HFFc6 (cell line): ENCODE measurements around the gene TSEN54. TPM values are rescaled to one million over a fixed set of nuclear protein-coding genes. Genes with fewer than 3 reads are reported as not detected.

Experiments used
- DNase-seq: peaks from one replicate; pipeline ENCODE4 v3.0.0-alpha.2; 2018
- H3K27ac Mint-ChIP-seq: 2 replicates; pipeline ENCODE4 v1.8.0; 2020; ENCODE audit warnings: mild to moderate bottlenecking, mixed read lengths
- H3K27me3 Mint-ChIP-seq: 2 replicates; pipeline ENCODE4 v1.8.0; 2021; ENCODE audit warnings: mild to moderate bottlenecking, moderate library complexity, mixed read lengths; ENCODE audit not compliant: insufficient read depth
- H3K36me3 Mint-ChIP-seq: 2 replicates; pipeline ENCODE4 v1.8.0; 2021; ENCODE audit warnings: low read depth, mixed read lengths
- H3K4me1 Mint-ChIP-seq: 2 replicates; pipeline ENCODE4 v1.8.0; 2020; ENCODE audit warnings: low read depth, mixed read lengths
- H3K4me3 Mint-ChIP-seq: 2 replicates; pipeline ENCODE4 v1.8.0; 2020; ENCODE audit warnings: mild to moderate bottlenecking, moderate library complexity, mixed read lengths
- H3K9me3 Mint-ChIP-seq: 2 replicates; pipeline ENCODE4 v1.8.0; 2020; ENCODE audit warnings: mild to moderate bottlenecking, mixed read lengths
- CTCF ChIP-seq: fragments of 200-600 bp; sonication (generic); IDR thresholded peaks from 2 replicates; pipeline ENCODE4 v1.5.0; 2021; ENCODE audit warnings: antibody characterized with exemption, mild to moderate bottlenecking
- total RNA-seq, 6 experiments: library from RNA; stranded (reverse); fragmentation: NEBNext Ultra II Directional; extraction: Animal tissue kit (Norgen Biotek cat#: 25700); gene quantifications; 2 replicates in 1 of 6; 3 replicates in 5 of 6; pipeline ENCODE4 v1.2.3, GENCODE V29; 2021

TSEN54 gene
- total RNA-seq, 6 experiments from 2014 or later: 8.7 to 11.1 (median 9.4) TPM

- DNase-seq: no peak
- Mint-ChIP-seq H3K27me3 (no peaks in the 10 kb centered on the region; the same call in 1 of the 2 replicates), H3K4me1 (no peaks in the 10 kb centered on the region), H3K36me3 (no peaks in the 10 kb centered on the region), H3K9me3 (no peaks in the 10 kb centered on the region), H3K27ac (no peak overlapping the region), H3K4me3 (no peak overlapping the region)
- no peak for TF ChIP-seq CTCF
Observed at GRCh38 chr17:75502072-75502720, 14.1 kb upstream of the TSEN54 start.

- no peaks in the 10 kb centered on the region for H3K9me3 Mint-ChIP-seq
- no peak overlapping the region for H3K4me3 Mint-ChIP-seq
- no peaks in the 10 kb centered on the region for H3K4me1 Mint-ChIP-seq
- DNase-seq: no peak
- no peaks in the 10 kb centered on the region; the same call in 1 of the 2 replicates for H3K27me3 Mint-ChIP-seq
- no peaks in the 10 kb centered on the region for H3K36me3 Mint-ChIP-seq
- no peak overlapping the region for H3K27ac Mint-ChIP-seq
- no peak for TF ChIP-seq CTCF
Observed at GRCh38 chr17:75502721-75503329, 13.5 kb upstream of the TSEN54 start.

- no peak for DNase-seq
- no peak for TF ChIP-seq CTCF
- H3K4me1 Mint-ChIP-seq: peaks cover 2% of the 10 kb centered on the region; the same call in 1 of the 2 replicates
- no peaks in the 10 kb centered on the region for H3K36me3 Mint-ChIP-seq
- H3K27ac Mint-ChIP-seq: no peak overlapping the region
- no peaks in the 10 kb centered on the region for H3K9me3 Mint-ChIP-seq
- H3K4me3 Mint-ChIP-seq: no peak overlapping the region
- no peaks in the 10 kb centered on the region; the same call in 1 of the 2 replicates for H3K27me3 Mint-ChIP-seq
Observed at GRCh38 chr17:75503337-75503950, 12.9 kb upstream of the TSEN54 start.

- no peak for DNase-seq
- no peaks in the 10 kb centered on the region; the same call in 1 of the 2 replicates for H3K27me3 Mint-ChIP-seq
- no peaks in the 10 kb centered on the region for H3K36me3 Mint-ChIP-seq
- H3K27ac Mint-ChIP-seq: no peak overlapping the region
- H3K4me1 Mint-ChIP-seq: peaks cover 7% of the 10 kb centered on the region; the same call in 1 of the 2 replicates
- H3K9me3 Mint-ChIP-seq: no peaks in the 10 kb centered on the region
- no peak overlapping the region for H3K4me3 Mint-ChIP-seq
- TF ChIP-seq CTCF: no peak
Observed at GRCh38 chr17:75503976-75504346, 12.4 kb upstream of the TSEN54 start.

- peak; percentile 71 for TF ChIP-seq CTCF
- peaks cover 7% of the 10 kb centered on the region; the same call in 1 of the 2 replicates for H3K4me1 Mint-ChIP-seq
- H3K9me3 Mint-ChIP-seq: no peaks in the 10 kb centered on the region
- no peaks in the 10 kb centered on the region; the same call in 1 of the 2 replicates for H3K27me3 Mint-ChIP-seq
- H3K27ac Mint-ChIP-seq: no peak overlapping the region
- DNase-seq: no peak
- no peak overlapping the region for H3K4me3 Mint-ChIP-seq
- H3K36me3 Mint-ChIP-seq: no peaks in the 10 kb centered on the region
Observed at GRCh38 chr17:75504347-75505151, 11.8 kb upstream of the TSEN54 start.
